ENCODE data around the gene GMDS. TPM values are rescaled to one million over a fixed set of nuclear protein-coding genes. Genes with fewer than 3 reads are reported as not detected.
A peak's percentile ranks its signal among the peaks of the same experiment; 100 is the strongest.

GMDS gene
- total and polyA plus RNA-seq, 2 experiments from 2014 or later: 30.1 to 36.5 TPM

DNA sequence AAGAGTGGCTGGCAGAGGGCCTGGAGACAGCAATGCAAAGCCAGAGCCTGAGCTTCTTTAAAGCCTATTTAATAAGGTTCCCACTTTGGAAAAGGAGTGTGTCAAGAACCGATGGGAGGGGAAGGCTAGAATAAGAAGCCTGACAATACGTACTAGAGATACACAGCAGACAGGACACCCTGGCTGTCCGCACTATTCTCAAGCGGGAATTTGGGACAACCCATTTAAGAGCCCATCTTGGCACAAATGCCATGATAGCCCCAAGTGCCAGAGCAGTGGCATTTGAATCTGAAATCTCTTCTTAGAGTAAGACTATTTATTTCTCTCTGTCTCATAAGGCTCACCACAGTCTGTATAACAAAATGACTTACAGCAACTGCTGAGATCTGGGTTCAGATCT, 3.1 kb downstream of the GMDS start (continued):
- TF ChIP-seq, protein P1, sequence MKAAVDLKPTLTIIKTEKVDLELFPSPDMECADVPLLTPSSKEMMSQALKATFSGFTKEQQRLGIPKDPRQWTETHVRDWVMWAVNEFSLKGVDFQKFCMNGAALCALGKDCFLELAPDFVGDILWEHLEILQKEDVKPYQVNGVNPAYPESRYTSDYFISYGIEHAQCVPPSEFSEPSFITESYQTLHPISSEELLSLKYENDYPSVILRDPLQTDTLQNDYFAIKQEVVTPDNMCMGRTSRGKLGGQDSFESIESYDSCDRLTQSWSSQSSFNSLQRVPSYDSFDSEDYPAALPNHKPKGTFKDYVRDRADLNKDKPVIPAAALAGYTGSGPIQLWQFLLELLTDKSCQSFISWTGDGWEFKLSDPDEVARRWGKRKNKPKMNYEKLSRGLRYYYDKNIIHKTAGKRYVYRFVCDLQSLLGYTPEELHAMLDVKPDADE (IDR thresholded peaks at IDR 0.05): no peak
- TF ChIP-seq JUNB (IDR thresholded peaks at IDR 0.05; ENCODE audit: unreplicated experiment): no peak
- TF ChIP-seq, protein P2, sequence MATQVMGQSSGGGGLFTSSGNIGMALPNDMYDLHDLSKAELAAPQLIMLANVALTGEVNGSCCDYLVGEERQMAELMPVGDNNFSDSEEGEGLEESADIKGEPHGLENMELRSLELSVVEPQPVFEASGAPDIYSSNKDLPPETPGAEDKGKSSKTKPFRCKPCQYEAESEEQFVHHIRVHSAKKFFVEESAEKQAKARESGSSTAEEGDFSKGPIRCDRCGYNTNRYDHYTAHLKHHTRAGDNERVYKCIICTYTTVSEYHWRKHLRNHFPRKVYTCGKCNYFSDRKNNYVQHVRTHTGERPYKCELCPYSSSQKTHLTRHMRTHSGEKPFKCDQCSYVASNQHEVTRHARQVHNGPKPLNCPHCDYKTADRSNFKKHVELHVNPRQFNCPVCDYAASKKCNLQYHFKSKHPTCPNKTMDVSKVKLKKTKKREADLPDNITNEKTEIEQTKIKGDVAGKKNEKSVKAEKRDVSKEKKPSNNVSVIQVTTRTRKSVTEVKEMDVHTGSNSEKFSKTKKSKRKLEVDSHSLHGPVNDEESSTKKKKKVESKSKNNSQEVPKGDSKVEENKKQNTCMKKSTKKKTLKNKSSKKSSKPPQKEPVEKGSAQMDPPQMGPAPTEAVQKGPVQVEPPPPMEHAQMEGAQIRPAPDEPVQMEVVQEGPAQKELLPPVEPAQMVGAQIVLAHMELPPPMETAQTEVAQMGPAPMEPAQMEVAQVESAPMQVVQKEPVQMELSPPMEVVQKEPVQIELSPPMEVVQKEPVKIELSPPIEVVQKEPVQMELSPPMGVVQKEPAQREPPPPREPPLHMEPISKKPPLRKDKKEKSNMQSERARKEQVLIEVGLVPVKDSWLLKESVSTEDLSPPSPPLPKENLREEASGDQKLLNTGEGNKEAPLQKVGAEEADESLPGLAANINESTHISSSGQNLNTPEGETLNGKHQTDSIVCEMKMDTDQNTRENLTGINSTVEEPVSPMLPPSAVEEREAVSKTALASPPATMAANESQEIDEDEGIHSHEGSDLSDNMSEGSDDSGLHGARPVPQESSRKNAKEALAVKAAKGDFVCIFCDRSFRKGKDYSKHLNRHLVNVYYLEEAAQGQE (IDR thresholded peaks at IDR 0.05; ENCODE audit: unreplicated experiment): no peak
- no peak for TF ChIP-seq STAT1 (IDR thresholded peaks at IDR 0.05; ENCODE audit: unreplicated experiment)

DNA sequence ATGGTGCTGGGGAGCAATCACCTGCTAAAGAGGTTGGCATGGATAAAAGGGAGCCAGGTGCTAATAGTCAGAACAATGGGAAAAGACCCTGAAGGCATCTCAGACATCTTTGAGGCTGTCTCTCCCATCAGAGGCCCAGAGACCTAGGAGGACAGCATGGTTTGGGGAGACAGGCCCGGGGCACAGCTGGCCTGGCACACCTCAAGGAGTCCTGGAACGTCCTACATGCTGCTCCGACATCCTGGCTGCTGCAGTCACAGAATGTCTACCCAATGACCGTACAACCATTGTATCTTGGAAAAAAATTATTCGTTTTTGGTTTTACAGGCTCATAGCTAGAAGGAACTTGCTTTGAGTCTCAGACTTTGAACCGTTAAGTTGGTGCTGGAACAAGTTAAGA, 4.4 kb downstream of the GMDS start:
- H3K79me2 ChIP-seq (replicated peaks; ENCODE audit: insufficient read depth): peaks cover 84% of the 10 kb centered on the region
- H3K9me3 Mint-ChIP-seq: no peaks in the 10 kb centered on the region
- peak overlapping the region; percentile 84 for H3K4me2 ChIP-seq
- H3K36me3 Mint-ChIP-seq (ENCODE audit: low read depth): no peaks in the 10 kb centered on the region
- TF ChIP-seq, protein P3, sequence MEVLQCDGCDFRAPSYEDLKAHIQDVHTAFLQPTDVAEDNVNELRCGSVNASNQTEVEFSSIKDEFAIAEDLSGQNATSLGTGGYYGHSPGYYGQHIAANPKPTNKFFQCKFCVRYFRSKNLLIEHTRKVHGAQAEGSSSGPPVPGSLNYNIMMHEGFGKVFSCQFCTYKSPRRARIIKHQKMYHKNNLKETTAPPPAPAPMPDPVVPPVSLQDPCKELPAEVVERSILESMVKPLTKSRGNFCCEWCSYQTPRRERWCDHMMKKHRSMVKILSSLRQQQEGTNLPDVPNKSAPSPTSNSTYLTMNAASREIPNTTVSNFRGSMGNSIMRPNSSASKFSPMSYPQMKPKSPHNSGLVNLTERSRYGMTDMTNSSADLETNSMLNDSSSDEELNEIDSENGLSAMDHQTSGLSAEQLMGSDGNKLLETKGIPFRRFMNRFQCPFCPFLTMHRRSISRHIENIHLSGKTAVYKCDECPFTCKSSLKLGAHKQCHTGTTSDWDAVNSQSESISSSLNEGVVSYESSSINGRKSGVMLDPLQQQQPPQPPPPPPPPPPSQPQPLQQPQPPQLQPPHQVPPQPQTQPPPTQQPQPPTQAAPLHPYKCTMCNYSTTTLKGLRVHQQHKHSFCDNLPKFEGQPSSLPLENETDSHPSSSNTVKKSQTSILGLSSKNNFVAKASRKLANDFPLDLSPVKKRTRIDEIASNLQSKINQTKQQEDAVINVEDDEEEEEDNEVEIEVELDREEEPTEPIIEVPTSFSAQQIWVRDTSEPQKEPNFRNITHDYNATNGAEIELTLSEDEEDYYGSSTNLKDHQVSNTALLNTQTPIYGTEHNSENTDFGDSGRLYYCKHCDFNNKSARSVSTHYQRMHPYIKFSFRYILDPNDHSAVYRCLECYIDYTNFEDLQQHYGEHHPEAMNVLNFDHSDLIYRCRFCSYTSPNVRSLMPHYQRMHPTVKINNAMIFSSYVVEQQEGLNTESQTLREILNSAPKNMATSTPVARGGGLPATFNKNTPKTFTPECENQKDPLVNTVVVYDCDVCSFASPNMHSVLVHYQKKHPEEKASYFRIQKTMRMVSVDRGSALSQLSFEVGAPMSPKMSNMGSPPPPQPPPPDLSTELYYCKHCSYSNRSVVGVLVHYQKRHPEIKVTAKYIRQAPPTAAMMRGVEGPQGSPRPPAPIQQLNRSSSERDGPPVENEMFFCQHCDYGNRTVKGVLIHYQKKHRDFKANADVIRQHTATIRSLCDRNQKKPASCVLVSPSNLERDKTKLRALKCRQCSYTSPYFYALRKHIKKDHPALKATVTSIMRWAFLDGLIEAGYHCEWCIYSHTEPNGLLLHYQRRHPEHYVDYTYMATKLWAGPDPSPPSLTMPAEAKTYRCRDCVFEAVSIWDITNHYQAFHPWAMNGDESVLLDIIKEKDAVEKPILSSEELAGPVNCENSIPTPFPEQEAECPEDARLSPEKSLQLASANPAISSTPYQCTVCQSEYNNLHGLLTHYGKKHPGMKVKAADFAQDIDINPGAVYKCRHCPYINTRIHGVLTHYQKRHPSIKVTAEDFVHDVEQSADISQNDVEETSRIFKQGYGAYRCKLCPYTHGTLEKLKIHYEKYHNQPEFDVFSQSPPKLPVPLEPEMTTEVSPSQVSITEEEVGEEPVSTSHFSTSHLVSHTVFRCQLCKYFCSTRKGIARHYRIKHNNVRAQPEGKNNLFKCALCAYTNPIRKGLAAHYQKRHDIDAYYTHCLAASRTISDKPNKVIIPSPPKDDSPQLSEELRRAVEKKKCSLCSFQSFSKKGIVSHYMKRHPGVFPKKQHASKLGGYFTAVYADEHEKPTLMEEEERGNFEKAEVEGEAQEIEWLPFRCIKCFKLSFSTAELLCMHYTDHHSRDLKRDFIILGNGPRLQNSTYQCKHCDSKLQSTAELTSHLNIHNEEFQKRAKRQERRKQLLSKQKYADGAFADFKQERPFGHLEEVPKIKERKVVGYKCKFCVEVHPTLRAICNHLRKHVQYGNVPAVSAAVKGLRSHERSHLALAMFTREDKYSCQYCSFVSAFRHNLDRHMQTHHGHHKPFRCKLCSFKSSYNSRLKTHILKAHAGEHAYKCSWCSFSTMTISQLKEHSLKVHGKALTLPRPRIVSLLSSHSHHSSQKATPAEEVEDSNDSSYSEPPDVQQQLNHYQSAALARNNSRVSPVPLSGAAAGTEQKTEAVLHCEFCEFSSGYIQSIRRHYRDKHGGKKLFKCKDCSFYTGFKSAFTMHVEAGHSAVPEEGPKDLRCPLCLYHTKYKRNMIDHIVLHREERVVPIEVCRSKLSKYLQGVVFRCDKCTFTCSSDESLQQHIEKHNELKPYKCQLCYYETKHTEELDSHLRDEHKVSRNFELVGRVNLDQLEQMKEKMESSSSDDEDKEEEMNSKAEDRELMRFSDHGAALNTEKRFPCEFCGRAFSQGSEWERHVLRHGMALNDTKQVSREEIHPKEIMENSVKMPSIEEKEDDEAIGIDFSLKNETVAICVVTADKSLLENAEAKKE (CRISPR knock-in tag; IDR thresholded peaks at IDR 0.05): peak; percentile 44; the same call in 1 of the 2 replicates
- TF ChIP-seq CREB1 (CRISPR knock-in tag; IDR thresholded peaks at IDR 0.05; ENCODE audit: low read depth): no peak
- 0 out of 2 replicates have a peak overlapping the region, but pooled peaks have one; percentile 33 for H3K27ac Mint-ChIP-seq
- H3K4me3 Mint-ChIP-seq: peak overlapping the region; percentile 24; the same call in 2 of the 3 replicates
- peaks cover 47% of the 10 kb centered on the region for H3K4me1 Mint-ChIP-seq
- no peak overlapping the region; the same call in 1 of the 2 replicates for H3K4me3 ChIP-seq
- H3K36me3 ChIP-seq (ENCODE audit: insufficient read depth): no peaks in the 10 kb centered on the region
- peaks cover 2% of the 10 kb centered on the region for H3K27me3 Mint-ChIP-seq (ENCODE audit: insufficient read depth, low read depth, poor library complexity)
- H3F3A ChIP-seq (replicated peaks; ENCODE audit: low read depth): no peaks in the 10 kb centered on the region
- H3K4me1 ChIP-seq (ENCODE audit: insufficient read depth): peaks cover 45% of the 10 kb centered on the region
- no peak overlapping the region for H2AFZ ChIP-seq
- H3K27ac ChIP-seq (ENCODE audit: low read depth): no peak overlapping the region; the same call in 1 of the 2 replicates
- DNase-seq (ENCODE audit: low spot score) (no peak), ATAC-seq (no peak)
- peaks cover 4% of the 10 kb centered on the region; the same call in 1 of the 2 replicates for H3K27me3 ChIP-seq (ENCODE audit: insufficient read depth)
- peaks cover 4% of the 10 kb centered on the region; the same call in 1 of the 2 replicates for H4K20me1 ChIP-seq (replicated peaks; ENCODE audit: insufficient read depth)
- no peaks in the 10 kb centered on the region for H3K9me2 ChIP-seq (ENCODE audit: insufficient read depth)
